ENCODE measurements around the gene WDR86.
A peak's percentile ranks its signal among the peaks of the same experiment; 100 is the strongest.

Gene WDR86

DNA sequence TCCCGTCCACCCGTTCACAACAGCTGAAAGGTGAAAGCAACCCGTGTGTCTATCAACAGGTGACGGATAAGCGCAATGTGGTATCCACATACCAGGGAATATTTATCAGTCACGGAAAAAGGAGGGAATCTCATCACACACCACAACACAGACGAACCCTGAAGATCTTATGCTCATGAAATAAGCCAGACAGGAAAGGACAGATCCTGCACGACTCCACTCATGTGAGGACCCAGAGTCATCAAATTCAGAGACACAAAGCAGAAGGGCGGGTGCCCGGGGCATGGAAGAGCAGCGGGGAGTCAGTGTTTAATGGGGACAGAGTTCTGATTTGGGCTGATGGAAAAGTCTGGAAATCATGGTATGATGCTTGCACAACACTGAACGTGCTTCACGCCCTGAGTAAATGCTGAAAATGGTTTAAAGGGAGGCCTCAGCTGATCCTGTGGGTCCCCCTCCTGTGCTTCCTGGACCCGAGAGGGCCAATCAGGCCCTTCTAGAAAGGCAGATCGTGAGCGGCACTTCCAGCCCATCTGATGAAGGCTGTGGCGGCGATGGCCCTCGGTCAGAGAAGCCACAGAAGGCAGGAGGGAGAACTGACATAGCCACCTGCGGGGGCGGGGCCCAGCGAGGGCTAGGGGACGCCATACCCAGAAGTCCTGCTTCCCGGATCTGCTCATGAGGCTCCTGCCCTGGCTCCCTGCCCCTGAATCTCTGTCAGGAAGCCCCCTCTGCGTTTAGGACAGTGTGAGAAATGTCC, 19.1 kb downstream of the WDR86 start:
- no peak for DNase-seq (ENCODE audit: low read depth)

DNA sequence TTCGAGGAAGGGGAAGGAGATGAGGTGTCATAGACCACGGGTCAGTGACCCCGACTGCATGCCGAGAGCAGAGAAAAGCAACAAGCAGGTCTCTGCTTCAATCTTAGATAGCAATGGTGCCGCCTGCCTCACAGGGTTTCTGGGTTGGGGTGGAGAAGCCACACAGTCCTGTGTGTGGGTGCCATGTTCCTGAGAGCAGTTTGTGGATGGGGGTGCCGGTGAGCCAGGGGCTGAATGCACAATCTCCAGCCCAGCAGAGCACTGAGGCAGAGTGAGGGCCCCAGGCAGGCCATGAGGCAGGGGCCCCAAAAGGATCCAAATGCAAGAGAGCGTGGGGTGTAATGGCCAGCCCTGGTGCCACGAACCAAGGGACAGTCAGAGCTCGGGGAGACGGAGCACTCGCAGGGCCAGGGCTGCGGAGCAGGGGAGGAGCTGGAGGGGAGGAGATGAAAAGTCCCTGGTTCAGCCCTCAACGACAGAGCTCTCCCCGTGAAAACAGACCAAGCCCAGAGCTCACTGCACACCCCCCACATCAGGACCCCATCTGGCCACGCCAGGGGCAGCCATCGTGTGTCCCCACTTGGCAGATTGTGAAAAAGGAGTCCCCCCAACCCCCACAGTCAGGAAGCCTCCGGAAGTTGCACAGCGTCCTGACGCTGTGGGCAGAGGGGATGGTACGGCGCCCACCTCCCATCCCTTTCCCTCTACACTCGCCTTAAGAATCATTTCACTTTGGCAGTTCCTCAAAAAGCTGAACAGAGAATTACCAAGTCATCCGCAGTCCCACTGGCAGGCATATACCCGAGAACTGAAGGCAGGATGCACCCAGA, 19.9 kb downstream of the WDR86 start:
- no peak for DNase-seq (ENCODE audit: low read depth)

- DNase-seq (ENCODE audit: low read depth) = no peak
Observed at GRCh38 chr7:151389096-151389767, 20.6 kb downstream of the WDR86 start.

- DNase-seq (ENCODE audit: low read depth) = no peak
Observed at GRCh38 chr7:151388430-151388829, 21.4 kb downstream of the WDR86 start.

- no peak for DNase-seq (ENCODE audit: low read depth)
Observed at GRCh38 chr7:151388007-151388297, 21.9 kb downstream of the WDR86 start.

- no peak for DNase-seq (ENCODE audit: low read depth)
Observed at GRCh38 chr7:151387161-151388006, 22.5 kb downstream of the WDR86 start.

- DNase-seq (ENCODE audit: low read depth) = no peak
Observed at GRCh38 chr7:151386301-151387160, 23.3 kb downstream of the WDR86 start.

DNA sequence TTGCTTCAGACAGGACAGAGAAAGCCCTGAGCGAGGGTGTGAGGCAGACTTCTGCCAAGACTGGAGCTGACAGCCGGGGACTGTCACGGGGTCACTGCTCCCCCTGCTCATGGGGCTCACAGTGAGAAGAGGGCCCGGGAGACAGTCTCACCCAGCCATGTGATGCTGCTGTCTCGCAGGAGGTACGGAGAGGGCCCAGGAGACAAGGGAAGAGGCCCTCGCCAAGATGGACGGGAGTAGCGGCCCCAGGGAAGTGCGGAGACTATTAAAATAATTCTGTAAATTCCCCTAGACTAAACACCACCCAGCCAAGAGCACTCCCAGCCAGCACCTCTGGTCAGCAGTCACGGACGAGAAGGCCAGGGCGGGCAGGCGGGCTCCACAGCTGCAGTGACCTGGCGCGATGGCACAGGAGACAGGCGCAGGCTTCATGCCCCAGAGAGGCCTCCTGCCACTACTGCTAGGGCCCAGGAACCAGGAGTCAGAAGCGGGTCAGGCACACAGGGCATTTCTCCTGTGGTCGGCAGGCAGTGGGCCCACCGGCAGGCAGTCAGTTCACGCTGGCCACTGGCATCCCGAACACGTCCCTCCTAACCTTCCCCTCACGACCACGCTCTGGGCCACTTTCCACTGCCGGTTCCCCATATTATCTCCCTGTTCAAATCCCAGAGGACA, 24.1 kb downstream of the WDR86 start:
- no peak for DNase-seq (ENCODE audit: low read depth)

DNA sequence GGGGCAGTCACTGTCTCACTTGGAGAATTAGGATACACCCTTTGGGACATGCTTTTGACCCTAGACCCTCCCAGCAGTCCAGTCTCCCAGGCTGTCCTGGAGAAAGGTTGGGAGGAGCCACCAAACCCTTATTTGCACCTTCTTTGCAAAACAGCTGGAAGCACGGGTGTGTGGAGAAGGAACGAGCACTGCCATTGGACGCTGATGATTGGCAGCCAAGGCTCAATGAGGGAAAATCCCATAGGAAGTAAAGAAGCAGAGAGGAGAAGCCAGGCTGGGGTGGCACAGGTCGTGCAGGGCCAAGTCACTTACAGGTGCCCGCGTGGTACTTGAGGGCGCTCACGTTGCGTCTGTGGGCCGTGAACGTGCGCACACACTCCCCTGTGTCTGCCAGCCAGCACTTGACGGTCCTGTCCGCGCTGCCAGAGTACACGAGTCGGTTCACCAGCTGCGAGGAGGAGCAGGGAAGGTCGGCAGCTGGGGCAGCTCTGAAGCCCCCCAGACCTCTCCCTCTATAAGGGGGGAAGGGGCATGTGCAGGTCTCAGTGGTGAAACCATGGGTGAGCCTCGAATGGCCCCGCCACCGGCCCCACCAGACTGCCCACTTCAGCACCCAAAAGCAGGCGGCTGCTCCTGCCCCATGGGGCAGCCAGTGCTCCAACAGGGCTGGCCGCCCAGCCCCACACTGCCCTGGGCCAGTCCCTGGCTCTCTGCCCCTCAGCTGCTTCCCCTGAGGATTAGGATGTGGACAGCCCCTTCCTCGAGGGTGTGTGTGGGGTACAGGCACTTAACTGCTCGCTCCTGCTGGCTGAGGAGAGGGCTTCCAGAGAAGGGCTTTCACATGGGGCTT, 24.8 kb downstream of the WDR86 start:
- DNase-seq (ENCODE audit: low read depth) = no peak

- DNase-seq (ENCODE audit: low read depth) = no peak
Observed at GRCh38 chr7:151384352-151384697, 25.5 kb downstream of the WDR86 start.

GRCh38 chr7:151383638-151384351, 26.0 kb downstream of the WDR86 start:
- no peak for DNase-seq (ENCODE audit: low read depth)

DNA sequence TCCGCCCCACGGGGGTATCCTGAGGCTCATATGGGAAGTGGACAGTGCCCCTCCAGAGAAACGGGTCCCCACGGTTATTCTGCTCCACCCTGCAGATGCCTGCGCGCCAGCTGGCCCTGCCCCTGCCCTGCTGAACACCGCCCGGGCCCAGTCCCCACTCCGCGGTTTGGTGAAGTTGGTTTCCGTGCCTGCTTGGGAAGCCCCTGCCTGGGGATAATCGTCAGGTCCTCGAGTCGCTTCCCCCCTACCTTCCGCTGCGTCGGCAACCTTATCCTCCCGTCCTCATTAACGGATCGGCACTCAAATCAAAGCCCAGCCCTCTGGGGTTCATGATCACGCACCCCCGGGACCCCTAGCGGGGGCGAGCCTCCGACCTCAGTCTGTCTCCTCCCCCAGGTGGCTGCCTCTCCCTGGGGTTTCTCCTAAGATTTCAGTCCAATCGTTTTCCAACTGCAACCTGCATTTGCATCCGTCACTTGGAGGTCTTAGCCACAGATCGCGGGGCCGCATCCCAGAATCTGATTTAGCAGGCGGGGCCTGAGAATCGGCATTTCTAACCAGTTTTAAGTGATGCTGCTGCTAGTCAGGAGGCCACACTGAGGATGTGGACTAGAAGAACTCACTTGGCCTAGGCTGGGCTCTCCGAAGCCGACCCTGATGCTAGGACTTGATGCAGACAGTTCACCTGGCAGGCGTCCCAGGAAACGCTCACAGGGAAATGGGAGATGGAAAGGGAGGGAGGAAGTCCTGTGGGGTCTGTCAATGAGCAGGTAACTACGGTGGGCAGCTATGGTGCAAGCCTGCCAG, 27.6 kb downstream of the WDR86 start:
- DNase-seq (ENCODE audit: low read depth) = no peak

GRCh38 chr7:151381348-151382078, 28.3 kb downstream of the WDR86 start:
- peak; percentile 23 for DNase-seq (ENCODE audit: low read depth)

- no peak for DNase-seq (ENCODE audit: low read depth)
Observed at GRCh38 chr7:151381098-151381347, 28.8 kb downstream of the WDR86 start.

GRCh38 chr7:151380199-151381097, 29.4 kb downstream of the WDR86 start:
- DNase-seq (ENCODE audit: low read depth) = no peak

DNA sequence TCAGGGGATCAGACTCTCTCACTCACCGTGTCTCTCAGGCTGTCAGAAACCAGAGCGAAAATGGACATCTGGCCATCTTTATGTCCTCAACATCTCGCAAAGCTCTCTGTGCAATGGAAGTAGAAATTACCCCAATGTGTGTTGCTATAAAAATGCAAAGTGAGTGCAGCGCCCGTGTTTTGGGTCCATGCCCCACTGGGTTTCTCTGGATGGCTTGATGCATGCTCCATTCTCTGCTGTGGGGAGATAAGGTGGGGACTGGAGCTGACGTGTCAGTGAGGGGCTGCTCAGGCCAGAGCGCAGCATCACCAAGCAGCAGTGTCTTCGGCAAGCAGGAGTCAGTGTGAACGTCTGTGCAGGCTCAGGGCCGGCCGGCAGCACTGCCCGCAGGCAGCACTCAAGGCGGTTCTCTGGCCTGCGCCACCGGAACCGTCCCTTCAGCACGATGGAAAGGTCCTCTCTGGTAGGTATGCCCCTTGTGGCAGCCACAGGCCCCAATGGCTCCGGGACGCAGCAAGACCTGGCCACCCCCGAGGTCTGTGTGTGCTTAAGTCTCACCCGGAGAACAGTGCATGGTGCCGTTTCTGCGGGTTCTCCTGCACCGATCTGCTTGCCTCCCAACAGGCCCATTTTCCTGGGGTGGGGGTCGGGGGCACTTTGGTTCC, 30.2 kb downstream of the WDR86 start:
- no peak for DNase-seq (ENCODE audit: low read depth)
